Right forelimb (tissue), 1 donor: ENCODE results near the gene AARS1.
A peak's percentile ranks its signal among the peaks of the same experiment; 100 is the strongest.
"Not testable (repeated sequence)": the region's sequence is repeated elsewhere in the genome, so short reads cannot be mapped to it uniquely, and the experiment has no call there.

Experiments used
- DNase-seq: peaks from one replicate; pipeline ENCODE4 v3.0.0-alpha.2; 2018

Gene AARS1

GRCh38 chr16:70270176-70270575, 19.1 kb downstream of the AARS1 start:
- no peak for DNase-seq

GRCh38 chr16:70269471-70269870, 19.8 kb downstream of the AARS1 start:
- DNase-seq = no peak

GRCh38 chr16:70267922-70268321, 21.4 kb downstream of the AARS1 start:
- DNase-seq = not testable (repeated sequence)

GRCh38 chr16:70267516-70267915, 21.8 kb downstream of the AARS1 start:
- DNase-seq = no peak

GRCh38 chr16:70259903-70260302, 29.4 kb downstream of the AARS1 start:
- not testable (repeated sequence) for DNase-seq

GRCh38 chr16:70258946-70259345, 30.4 kb downstream of the AARS1 start:
- DNase-seq = no peak

GRCh38 chr16:70258065-70258464, 31.2 kb downstream of the AARS1 start:
- DNase-seq = no peak

- DNase-seq = no peak
These were observed 31.9 kb downstream of the AARS1 start for GRCh38 chr16:70257391-70257790.

GRCh38 chr16:70255574-70255973, 33.7 kb downstream of the AARS1 start:
- DNase-seq = no peak

- no peak for DNase-seq
These were observed 34.4 kb downstream of the AARS1 start for GRCh38 chr16:70254965-70255286.

GRCh38 chr16:70254180-70254964, 34.9 kb downstream of the AARS1 start:
- DNase-seq = no peak

GRCh38 chr16:70253291-70254106, 35.8 kb downstream of the AARS1 start:
- no peak for DNase-seq

- no peak for DNase-seq
These were observed 36.8 kb downstream of the AARS1 start for GRCh38 chr16:70252355-70252988.

- DNase-seq = peak; percentile 95
These were observed 37.5 kb downstream of the AARS1 start, which contains the start of gene EXOSC6 for GRCh38 chr16:70251629-70252354. TSS of gene EXOSC6 (minus strand) at chr16:70251940. CDS start at chr16:70251900, 40 bp downstream.

- peak; percentile 58 for DNase-seq
These were observed 38.3 kb downstream of the AARS1 start for GRCh38 chr16:70250748-70251628.

GRCh38 chr16:70249697-70250096, 39.6 kb downstream of the AARS1 start:
- not testable (repeated sequence) for DNase-seq

- DNase-seq = not testable (repeated sequence)
These were observed 50.5 kb downstream of the AARS1 start for GRCh38 chr16:70238773-70239172.

- not testable (repeated sequence) for DNase-seq
These were observed 57.5 kb downstream of the AARS1 start for GRCh38 chr16:70231831-70232230.

- not testable (repeated sequence) for DNase-seq
These were observed 63.3 kb downstream of the AARS1 start for GRCh38 chr16:70226024-70226423.

- DNase-seq = not testable (repeated sequence)
These were observed 63.9 kb downstream of the AARS1 start for GRCh38 chr16:70225430-70225829.

- DNase-seq = not testable (repeated sequence)
These were observed 64.7 kb downstream of the AARS1 start for GRCh38 chr16:70224645-70225044.
